Measurements from ENCODE around the gene IKBKG.

The IKBKG gene

DNA sequence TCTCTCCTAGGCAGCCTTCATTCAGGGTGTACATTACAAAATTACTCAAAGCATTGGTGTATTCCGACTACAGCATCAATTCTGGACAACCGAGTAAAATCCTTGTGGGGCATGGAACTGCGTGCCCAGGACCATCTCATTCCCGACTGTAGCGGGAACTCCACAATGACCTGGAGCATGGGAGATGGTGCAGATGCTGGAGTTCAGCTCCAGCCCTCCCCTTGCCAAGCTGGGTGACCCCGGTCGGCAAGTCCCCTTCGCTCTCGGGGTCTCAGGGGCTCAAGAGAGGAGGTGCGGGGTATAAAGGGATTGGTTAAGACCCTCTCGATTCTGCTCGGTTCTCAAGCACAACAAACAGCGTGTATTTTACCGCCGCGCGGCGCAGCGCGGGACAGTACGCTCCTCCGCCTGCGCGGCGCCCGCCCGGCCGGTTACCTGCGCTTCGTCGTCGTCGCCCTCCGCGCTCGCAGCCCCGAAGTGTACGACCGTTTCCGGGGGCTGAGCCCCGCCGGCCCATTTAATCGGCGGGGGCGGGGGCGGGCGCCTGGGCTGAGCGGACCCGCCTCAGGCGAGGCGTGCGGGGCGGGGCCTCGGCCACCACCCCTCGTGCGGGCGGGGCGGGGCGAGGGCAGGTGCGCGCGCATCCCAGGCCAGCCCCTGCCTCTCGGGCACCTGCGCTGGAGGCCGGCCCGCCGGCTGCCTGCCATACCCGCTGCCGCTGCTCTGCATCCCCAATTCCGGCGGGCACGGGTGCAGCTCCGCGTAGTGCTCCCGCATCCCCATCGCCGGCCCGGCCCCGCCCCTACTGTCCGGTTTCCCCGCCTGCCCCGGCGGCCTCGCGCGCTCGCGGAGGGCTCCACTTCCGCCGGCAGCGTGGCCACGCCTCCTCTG is 821 bp upstream of the IKBKG start, which contains the start of gene G6PD (continued):
- TF ChIP-seq, protein P1, sequence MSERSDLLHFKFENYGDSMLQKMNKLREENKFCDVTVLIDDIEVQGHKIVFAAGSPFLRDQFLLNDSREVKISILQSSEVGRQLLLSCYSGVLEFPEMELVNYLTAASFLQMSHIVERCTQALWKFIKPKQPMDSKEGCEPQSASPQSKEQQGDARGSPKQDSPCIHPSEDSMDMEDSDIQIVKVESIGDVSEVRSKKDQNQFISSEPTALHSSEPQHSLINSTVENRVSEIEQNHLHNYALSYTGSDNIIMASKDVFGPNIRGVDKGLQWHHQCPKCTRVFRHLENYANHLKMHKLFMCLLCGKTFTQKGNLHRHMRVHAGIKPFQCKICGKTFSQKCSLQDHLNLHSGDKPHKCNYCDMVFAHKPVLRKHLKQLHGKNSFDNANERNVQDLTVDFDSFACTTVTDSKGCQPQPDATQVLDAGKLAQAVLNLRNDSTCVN (tag by site-specific recombination; optimal IDR thresholded peaks at IDR 0.05), result peak; percentile 79
- TF ChIP-seq, protein P2, sequence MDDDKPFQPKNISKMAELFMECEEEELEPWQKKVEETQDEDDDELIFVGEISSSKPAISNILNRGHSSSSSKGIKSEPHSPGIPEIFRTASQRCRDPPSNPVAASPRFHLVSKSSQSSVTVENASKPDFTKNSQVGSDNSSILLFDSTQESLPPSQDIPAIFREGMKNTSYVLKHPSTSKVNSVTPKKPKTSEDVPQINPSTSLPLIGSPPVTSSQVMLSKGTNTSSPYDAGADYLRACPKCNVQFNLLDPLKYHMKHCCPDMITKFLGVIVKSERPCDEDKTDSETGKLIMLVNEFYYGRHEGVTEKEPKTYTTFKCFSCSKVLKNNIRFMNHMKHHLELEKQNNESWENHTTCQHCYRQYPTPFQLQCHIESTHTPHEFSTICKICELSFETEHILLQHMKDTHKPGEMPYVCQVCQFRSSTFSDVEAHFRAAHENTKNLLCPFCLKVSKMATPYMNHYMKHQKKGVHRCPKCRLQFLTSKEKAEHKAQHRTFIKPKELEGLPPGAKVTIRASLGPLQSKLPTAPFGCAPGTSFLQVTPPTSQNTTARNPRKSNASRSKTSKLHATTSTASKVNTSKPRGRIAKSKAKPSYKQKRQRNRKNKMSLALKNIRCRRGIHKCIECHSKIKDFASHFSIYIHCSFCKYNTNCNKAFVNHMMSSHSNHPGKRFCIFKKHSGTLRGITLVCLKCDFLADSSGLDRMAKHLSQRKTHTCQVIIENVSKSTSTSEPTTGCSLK (tag by site-specific recombination; IDR thresholded peaks at IDR 0.05), result no peak
- TF ChIP-seq, protein P3, sequence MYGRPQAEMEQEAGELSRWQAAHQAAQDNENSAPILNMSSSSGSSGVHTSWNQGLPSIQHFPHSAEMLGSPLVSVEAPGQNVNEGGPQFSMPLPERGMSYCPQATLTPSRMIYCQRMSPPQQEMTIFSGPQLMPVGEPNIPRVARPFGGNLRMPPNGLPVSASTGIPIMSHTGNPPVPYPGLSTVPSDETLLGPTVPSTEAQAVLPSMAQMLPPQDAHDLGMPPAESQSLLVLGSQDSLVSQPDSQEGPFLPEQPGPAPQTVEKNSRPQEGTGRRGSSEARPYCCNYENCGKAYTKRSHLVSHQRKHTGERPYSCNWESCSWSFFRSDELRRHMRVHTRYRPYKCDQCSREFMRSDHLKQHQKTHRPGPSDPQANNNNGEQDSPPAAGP (tag by site-specific recombination; IDR thresholded peaks at IDR 0.05), result 0 out of 2 replicates have a peak, but pooled peaks have one; percentile 1
- TF ChIP-seq GLIS2 (tag by site-specific recombination; IDR thresholded peaks at IDR 0.05) (0 out of 2 replicates have a peak, but pooled peaks have one; percentile 14), ZNF157 (tag by site-specific recombination; IDR thresholded peaks at IDR 0.05) (no peak), ZBTB17 (tag by site-specific recombination; IDR thresholded peaks at IDR 0.05) (peak; percentile 29), ZSCAN30 (tag by site-specific recombination; IDR thresholded peaks at IDR 0.05) (no peak), ZNF600 (tag by site-specific recombination; IDR thresholded peaks at IDR 0.05) (peak; percentile 11; the same call in 1 of the 2 replicates), ZXDB (tag by site-specific recombination; IDR thresholded peaks at IDR 0.05) (peak; percentile 44; the same call in 1 of the 2 replicates), ZNF561 (tag by site-specific recombination; IDR thresholded peaks at IDR 0.05; ENCODE audit: borderline replicate concordance) (0 out of 2 replicates have a peak, but pooled peaks have one; percentile 15), ZNF677 (tag by site-specific recombination; IDR thresholded peaks at IDR 0.05) (0 out of 2 replicates have a peak, but pooled peaks have one; percentile 20), ZNF274 (IDR thresholded peaks at IDR 0.05; ENCODE audit: low read length) (no peak), ZNF274 (tag by site-specific recombination; IDR thresholded peaks at IDR 0.05; ENCODE audit: borderline replicate concordance) (no peak), ZBTB8A (tag by site-specific recombination; IDR thresholded peaks at IDR 0.05) (peak; percentile 90), KLF9 (tag by site-specific recombination; IDR thresholded peaks at IDR 0.05; ENCODE audit: low read depth) (no peak), ZNF366 (tag by site-specific recombination; conservative IDR thresholded peaks at IDR 0.05) (no peak)
- TF ChIP-seq, protein P4, sequence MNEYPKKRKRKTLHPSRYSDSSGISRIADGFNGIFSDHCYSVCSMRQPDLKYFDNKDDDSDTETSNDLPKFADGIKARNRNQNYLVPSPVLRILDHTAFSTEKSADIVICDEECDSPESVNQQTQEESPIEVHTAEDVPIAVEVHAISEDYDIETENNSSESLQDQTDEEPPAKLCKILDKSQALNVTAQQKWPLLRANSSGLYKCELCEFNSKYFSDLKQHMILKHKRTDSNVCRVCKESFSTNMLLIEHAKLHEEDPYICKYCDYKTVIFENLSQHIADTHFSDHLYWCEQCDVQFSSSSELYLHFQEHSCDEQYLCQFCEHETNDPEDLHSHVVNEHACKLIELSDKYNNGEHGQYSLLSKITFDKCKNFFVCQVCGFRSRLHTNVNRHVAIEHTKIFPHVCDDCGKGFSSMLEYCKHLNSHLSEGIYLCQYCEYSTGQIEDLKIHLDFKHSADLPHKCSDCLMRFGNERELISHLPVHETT (tag by site-specific recombination; IDR thresholded peaks at IDR 0.05), result no peak
- TF ChIP-seq, protein P5, sequence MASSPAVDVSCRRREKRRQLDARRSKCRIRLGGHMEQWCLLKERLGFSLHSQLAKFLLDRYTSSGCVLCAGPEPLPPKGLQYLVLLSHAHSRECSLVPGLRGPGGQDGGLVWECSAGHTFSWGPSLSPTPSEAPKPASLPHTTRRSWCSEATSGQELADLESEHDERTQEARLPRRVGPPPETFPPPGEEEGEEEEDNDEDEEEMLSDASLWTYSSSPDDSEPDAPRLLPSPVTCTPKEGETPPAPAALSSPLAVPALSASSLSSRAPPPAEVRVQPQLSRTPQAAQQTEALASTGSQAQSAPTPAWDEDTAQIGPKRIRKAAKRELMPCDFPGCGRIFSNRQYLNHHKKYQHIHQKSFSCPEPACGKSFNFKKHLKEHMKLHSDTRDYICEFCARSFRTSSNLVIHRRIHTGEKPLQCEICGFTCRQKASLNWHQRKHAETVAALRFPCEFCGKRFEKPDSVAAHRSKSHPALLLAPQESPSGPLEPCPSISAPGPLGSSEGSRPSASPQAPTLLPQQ (tag by site-specific recombination; IDR thresholded peaks at IDR 0.05), result peak; percentile 77
- TF ChIP-seq, protein P6, sequence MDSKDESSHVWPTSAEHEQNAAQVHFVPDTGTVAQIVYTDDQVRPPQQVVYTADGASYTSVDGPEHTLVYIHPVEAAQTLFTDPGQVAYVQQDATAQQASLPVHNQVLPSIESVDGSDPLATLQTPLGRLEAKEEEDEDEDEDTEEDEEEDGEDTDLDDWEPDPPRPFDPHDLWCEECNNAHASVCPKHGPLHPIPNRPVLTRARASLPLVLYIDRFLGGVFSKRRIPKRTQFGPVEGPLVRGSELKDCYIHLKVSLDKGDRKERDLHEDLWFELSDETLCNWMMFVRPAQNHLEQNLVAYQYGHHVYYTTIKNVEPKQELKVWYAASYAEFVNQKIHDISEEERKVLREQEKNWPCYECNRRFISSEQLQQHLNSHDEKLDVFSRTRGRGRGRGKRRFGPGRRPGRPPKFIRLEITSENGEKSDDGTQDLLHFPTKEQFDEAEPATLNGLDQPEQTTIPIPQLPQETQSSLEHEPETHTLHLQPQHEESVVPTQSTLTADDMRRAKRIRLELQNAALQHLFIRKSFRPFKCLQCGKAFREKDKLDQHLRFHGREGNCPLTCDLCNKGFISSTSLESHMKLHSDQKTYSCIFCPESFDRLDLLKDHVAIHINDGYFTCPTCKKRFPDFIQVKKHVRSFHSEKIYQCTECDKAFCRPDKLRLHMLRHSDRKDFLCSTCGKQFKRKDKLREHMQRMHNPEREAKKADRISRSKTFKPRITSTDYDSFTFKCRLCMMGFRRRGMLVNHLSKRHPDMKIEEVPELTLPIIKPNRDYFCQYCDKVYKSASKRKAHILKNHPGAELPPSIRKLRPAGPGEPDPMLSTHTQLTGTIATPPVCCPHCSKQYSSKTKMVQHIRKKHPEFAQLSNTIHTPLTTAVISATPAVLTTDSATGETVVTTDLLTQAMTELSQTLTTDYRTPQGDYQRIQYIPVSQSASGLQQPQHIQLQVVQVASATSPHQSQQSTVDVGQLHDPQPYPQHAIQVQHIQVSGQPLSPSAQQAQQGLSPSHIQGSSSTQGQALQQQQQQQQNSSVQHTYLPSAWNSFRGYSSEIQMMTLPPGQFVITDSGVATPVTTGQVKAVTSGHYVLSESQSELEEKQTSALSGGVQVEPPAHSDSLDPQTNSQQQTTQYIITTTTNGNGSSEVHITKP (tag by site-specific recombination; IDR thresholded peaks at IDR 0.05), result peak; percentile 52
- TF ChIP-seq, protein P7, sequence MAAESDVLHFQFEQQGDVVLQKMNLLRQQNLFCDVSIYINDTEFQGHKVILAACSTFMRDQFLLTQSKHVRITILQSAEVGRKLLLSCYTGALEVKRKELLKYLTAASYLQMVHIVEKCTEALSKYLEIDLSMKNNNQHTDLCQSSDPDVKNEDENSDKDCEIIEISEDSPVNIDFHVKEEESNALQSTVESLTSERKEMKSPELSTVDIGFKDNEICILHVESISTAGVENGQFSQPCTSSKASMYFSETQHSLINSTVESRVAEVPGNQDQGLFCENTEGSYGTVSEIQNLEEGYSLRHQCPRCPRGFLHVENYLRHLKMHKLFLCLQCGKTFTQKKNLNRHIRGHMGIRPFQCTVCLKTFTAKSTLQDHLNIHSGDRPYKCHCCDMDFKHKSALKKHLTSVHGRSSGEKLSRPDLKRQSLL (tag by site-specific recombination; IDR thresholded peaks at IDR 0.05), result peak; percentile 81
